ENCODE measurements around the gene ALPL. TPM values are rescaled to one million over a fixed set of nuclear protein-coding genes. Genes with fewer than 3 reads are reported as not detected.

ALPL gene
- total RNA-seq, 1 donor from 2014 or later = 16.7 TPM

GRCh38 chr1:21576031-21576797, 67.0 kb downstream of the ALPL start:
- DNase-seq (ENCODE audit: low read depth, low spot score) = no peak
- Mint-ChIP-seq H3K27me3 (ENCODE audit: low read depth) (no peaks in the 10 kb centered on the region), H3K4me1 (peaks cover 7% of the 10 kb centered on the region), H3K9me3 (no peaks in the 10 kb centered on the region), H3K27ac (ENCODE audit: unreplicated experiment) (no peak overlapping the region), H3K36me3 (ENCODE audit: low read depth) (no peaks in the 10 kb centered on the region), H3K4me3 (no peak overlapping the region)
- TF ChIP-seq CTCF (conservative IDR thresholded peaks at IDR 0.05) = no peak

- TF ChIP-seq CTCF (conservative IDR thresholded peaks at IDR 0.05) = no peak
- no peak overlapping the region for H3K4me3 Mint-ChIP-seq
- H3K4me1 Mint-ChIP-seq = peaks cover 7% of the 10 kb centered on the region
- no peaks in the 10 kb centered on the region for H3K36me3 Mint-ChIP-seq (ENCODE audit: low read depth)
- peaks cover 2% of the 10 kb centered on the region for H3K27me3 Mint-ChIP-seq (ENCODE audit: low read depth)
- no peaks in the 10 kb centered on the region for H3K9me3 Mint-ChIP-seq
- DNase-seq (ENCODE audit: low read depth, low spot score) = no peak
- H3K27ac Mint-ChIP-seq (ENCODE audit: unreplicated experiment) = no peak overlapping the region
These were observed 67.6 kb downstream of the ALPL start for GRCh38 chr1:21576798-21577187.

GRCh38 chr1:21577324-21577723, 68.1 kb downstream of the ALPL start:
- no peak for TF ChIP-seq CTCF (conservative IDR thresholded peaks at IDR 0.05)
- no peaks in the 10 kb centered on the region for H3K36me3 Mint-ChIP-seq (ENCODE audit: low read depth)
- DNase-seq (ENCODE audit: low read depth, low spot score) = no peak
- peaks cover 2% of the 10 kb centered on the region for H3K27me3 Mint-ChIP-seq (ENCODE audit: low read depth)
- no peak overlapping the region for H3K4me3 Mint-ChIP-seq
- H3K27ac Mint-ChIP-seq (ENCODE audit: unreplicated experiment) = no peak overlapping the region
- H3K4me1 Mint-ChIP-seq = peaks cover 7% of the 10 kb centered on the region
- no peaks in the 10 kb centered on the region for H3K9me3 Mint-ChIP-seq

- Mint-ChIP-seq H3K4me1 (peaks cover 7% of the 10 kb centered on the region), H3K9me3 (no peaks in the 10 kb centered on the region), H3K36me3 (ENCODE audit: low read depth) (no peaks in the 10 kb centered on the region), H3K4me3 (no peak overlapping the region), H3K27me3 (ENCODE audit: low read depth) (peaks cover 2% of the 10 kb centered on the region), H3K27ac (ENCODE audit: unreplicated experiment) (no peak overlapping the region)
- TF ChIP-seq CTCF (conservative IDR thresholded peaks at IDR 0.05) = no peak
- no peak for DNase-seq (ENCODE audit: low read depth, low spot score)
These were observed 68.7 kb downstream of the ALPL start for GRCh38 chr1:21577933-21578332.

GRCh38 chr1:21579791-21580190, 70.6 kb downstream of the ALPL start:
- H3K4me3 Mint-ChIP-seq = no peak overlapping the region
- no peaks in the 10 kb centered on the region for H3K36me3 Mint-ChIP-seq (ENCODE audit: low read depth)
- H3K27ac Mint-ChIP-seq (ENCODE audit: unreplicated experiment) = no peak overlapping the region
- H3K9me3 Mint-ChIP-seq = no peaks in the 10 kb centered on the region
- no peak for TF ChIP-seq CTCF (conservative IDR thresholded peaks at IDR 0.05)
- no peak for DNase-seq (ENCODE audit: low read depth, low spot score)
- H3K4me1 Mint-ChIP-seq = no peaks in the 10 kb centered on the region
- peaks cover 2% of the 10 kb centered on the region for H3K27me3 Mint-ChIP-seq (ENCODE audit: low read depth)
